Measurements from ENCODE around the gene NDUFAF4. TPM values are rescaled to one million over a fixed set of nuclear protein-coding genes. Genes with fewer than 3 reads are reported as not detected.

NDUFAF4 gene
- total RNA-seq, 2 donors from 2014 or later: 75.2 to 101 TPM

GRCh38 chr6:96851858-96852257 lies 45.8 kb downstream of the NDUFAF4 start:
- ATAC-seq (peak; percentile 23 to 38), DNase-seq (no peak)
- intact Hi-C loops (cut with DNase I): no loop called here

- no peak for ATAC-seq
- intact Hi-C loops (cut with DNase I): no loop called here
- DNase-seq: no peak
Measured at GRCh38 chr6:96849615-96850014, 48.1 kb downstream of the NDUFAF4 start.

- ATAC-seq: no peak
- no peak for DNase-seq
- intact Hi-C loops (cut with DNase I): no loop called here
Measured at GRCh38 chr6:96844530-96844929, 53.2 kb downstream of the NDUFAF4 start.

GRCh38 chr6:96841345-96841744 lies 56.3 kb downstream of the NDUFAF4 start:
- no peak for ATAC-seq
- intact Hi-C loops (cut with DNase I): no loop called here
- DNase-seq: no peak

Other genes starting within 250 kb of the NDUFAF4 start
- under 1 TPM; 0.21 to 0.24 TPM for gene GPR63, start 60.4 kb downstream of the NDUFAF4 start, total RNA-seq
- 1 to 10 TPM; 1.6 to 3.3 TPM for gene KLHL32, start 26.8 kb upstream of the NDUFAF4 start, total RNA-seq

Measured in left cardiac atrium (tissue), 4 donors.